Endothelial cell of umbilical vein (primary cell): ENCODE measurements around the gene ELP4. TPM values are rescaled to one million over a fixed set of nuclear protein-coding genes. Genes with fewer than 3 reads are reported as not detected.

ENCODE experiments used
- BruUV-seq: library from RNA; stranded (reverse); fragments of 400-500 nt; replicated peaks from 2 replicates; lab custom pipeline; 2021; lab: Mats Ljungman, UMichigan
- CTCF ChIA-PET: fragments of 300-600, 350-600 bp; sonication (Branson Sonifier 250); formaldehyde crosslinking; loops from one replicate; lab custom pipeline; 2021; ENCODE audit warnings: antibody characterized with exemption, inconsistent platforms; lab: Charles Lee
- POLR2A ChIA-PET: fragments of 300-600, 350-600 bp; sonication (Branson Sonifier 250); formaldehyde crosslinking; loops from one replicate; lab custom pipeline; 2021; ENCODE audit warnings: antibody characterized with exemption, inconsistent platforms; lab: Charles Lee
- DNase-seq: peaks from one replicate; pipeline ENCODE4 v3.0.0-alpha.2; 2011; ENCODE audit warnings: low read depth, low spot score
- FAIRE-seq: peaks from 2 replicates; lab custom pipeline; 2011; peaks lifted over from hg19 to GRCh38; lab: Jason Lieb, UNC
- H2AFZ ChIP-seq: 2 replicates; pipeline ENCODE4 v1.6.0; 2012; ENCODE audit warnings: low read depth, low read length, control low read depth, inconsistent platforms
- H3K27ac ChIP-seq: 2 replicates; pipeline ENCODE4 v1.5.1; 2011; ENCODE audit warnings: low read depth, mild to moderate bottlenecking, control low read depth, low read length, moderate library complexity; ENCODE audit not compliant: insufficient read depth
- H3K27me3 ChIP-seq, 2 experiments: 2 replicates each; pipeline versions ENCODE4 v1.6.0 to v1.6.1; 2011; ENCODE audit warnings: low read length in 2 of 2, mixed read lengths in 1 of 2; ENCODE audit not compliant: control insufficient read depth in 2 of 2, insufficient read depth in 2 of 2
- H3K36me3 ChIP-seq, 2 experiments: 2 replicates in 1 of 2; 3 replicates in 1 of 2; pipeline ENCODE4 v1.5.1; 2011; ENCODE audit warnings: low read length in 2 of 2, mild to moderate bottlenecking in 1 of 2, moderate library complexity in 1 of 2; ENCODE audit not compliant: control insufficient read depth in 2 of 2, insufficient read depth in 2 of 2; ENCODE audit errors: extremely low read depth in 1 of 2
- H3K4me1 ChIP-seq: 3 replicates; pipeline ENCODE4 v1.5.1; 2011; ENCODE audit warnings: mild to moderate bottlenecking, low read length; ENCODE audit not compliant: control insufficient read depth, insufficient read depth; ENCODE audit errors: extremely low read depth
- H3K4me2 ChIP-seq: 2 replicates; pipeline ENCODE4 v1.6.1; 2011; ENCODE audit warnings: low read length, control low read depth, mixed read lengths; ENCODE audit not compliant: insufficient read depth
- H3K4me3 ChIP-seq, 3 experiments: fragments of 200-600 bp in 1 of 3; sonication (generic), shearing (Covaris generic) in 1 of 3; replicated peaks in 1 of 3; 2 replicates each; pipeline ENCODE4 v1.5.1; 2011 to 2016; ENCODE audit warnings: control low read depth in 3 of 3, low read length in 3 of 3, mild to moderate bottlenecking in 2 of 3, inconsistent platforms in 1 of 3, low read depth in 1 of 3, moderate library complexity in 1 of 3; ENCODE audit not compliant: insufficient read depth in 1 of 3
- H3K79me2 ChIP-seq: 2 replicates; pipeline ENCODE4 v1.6.0; 2012; ENCODE audit warnings: low read length, inconsistent platforms; ENCODE audit not compliant: control insufficient read depth, insufficient read depth
- H3K9ac ChIP-seq: replicated peaks from 2 replicates; pipeline ENCODE3; 2011; ENCODE audit warnings: low read length, control low read depth; ENCODE audit not compliant: insufficient read depth; ENCODE audit errors: extremely low read depth
- H3K9me1 ChIP-seq: replicated peaks from 3 replicates; pipeline ENCODE4 v1.6.0; 2011; ENCODE audit warnings: mild to moderate bottlenecking, low read length; ENCODE audit not compliant: control insufficient read depth, insufficient read depth; ENCODE audit errors: extremely low read depth
- H3K9me3 ChIP-seq: replicated peaks from 2 replicates; pipeline ENCODE4 v1.5.1; 2012; ENCODE audit warnings: low read length, inconsistent platforms; ENCODE audit not compliant: control insufficient read depth, insufficient read depth
- H4K20me1 ChIP-seq: replicated peaks from 2 replicates; pipeline ENCODE3; 2011; ENCODE audit warnings: mild to moderate bottlenecking, low read length; ENCODE audit not compliant: control insufficient read depth, insufficient read depth; ENCODE audit errors: extremely low read depth
- CTCF ChIP-seq, 2 donors: IDR thresholded peaks; 1 replicate in 1 of 2; 2 replicates in 1 of 2; pipeline ENCODE4 v1.5.1; 2011; ENCODE audit warnings: low read length in 2 of 2, mild to moderate bottlenecking in 2 of 2, moderate library complexity in 2 of 2, control low read depth in 1 of 2, inconsistent platforms in 1 of 2, low read depth in 1 of 2; ENCODE audit not compliant: insufficient read depth in 1 of 2; ENCODE audit errors: extremely low read depth in 1 of 2
- EZH2 ChIP-seq: IDR thresholded peaks from 2 replicates; pipeline ENCODE4 v1.6.1; 2012; ENCODE audit warnings: borderline replicate concordance, low read depth, mild to moderate bottlenecking, moderate library complexity, low read length, inconsistent platforms; ENCODE audit not compliant: severe bottlenecking
- GATA2 ChIP-seq: IDR thresholded peaks from 2 replicates; pipeline ENCODE4 v1.7.0; 2011; ENCODE audit warnings: low read depth, mild to moderate bottlenecking, moderate library complexity, mixed read lengths, low read length; ENCODE audit not compliant: insufficient read length, insufficient read depth
- JUN ChIP-seq: IDR thresholded peaks from 2 replicates; pipeline ENCODE4 v1.6.1; 2011; ENCODE audit warnings: borderline replicate concordance, low read depth; ENCODE audit not compliant: insufficient read length, insufficient read depth
- MAX ChIP-seq: IDR thresholded peaks from 2 replicates; pipeline ENCODE4 v1.6.1; 2011; ENCODE audit not compliant: insufficient read depth, insufficient read length
- dilution Hi-C: fragments of 300-500 bp; cut with MboI; formaldehyde crosslinking; loops from one replicate; pipeline ENCODE4 v1.15.0; 2019; ENCODE audit warnings: low sequenced_read_pairs; ENCODE audit not compliant: extremely low pct_ligation_motif_present
- intact Hi-C: fragments of 100-400 bp; cut with micrococcal nuclease; formaldehyde crosslinking; loops from one replicate; pipeline ENCODE4 v1.10.0; 2022
- polyA plus RNA-seq, 4 experiments: library from polyadenylated mRNA; depleted of rRNA in 3 of 4; stranded (reverse) in 3 of 4; unstranded in 1 of 4; fragments of >200 nt; gene quantifications; 2 replicates each; pipeline versions ENCODE4 v1.2.1 to v1.2.3, GENCODE V29; 2011 to 2012; ENCODE audit warnings: missing spikeins in 1 of 4
- total RNA-seq: library from RNA; stranded (reverse); gene quantifications from 2 replicates; pipeline ENCODE4 v1.2.3, GENCODE V29; 2021

Gene ELP4
- total and polyA plus RNA-seq, 2 donors (not counting 3 experiments of a cell fraction or from before 2014, with no cell fraction given), result 11.6 to 16.3 TPM

GRCh38 chr11:31780480-31780971 lies 271.0 kb downstream of the ELP4 start:
- Histone ChIP-seq H3K79me2 (no peaks in the 10 kb centered on the region), H4K20me1 (no peaks in the 10 kb centered on the region), H3K27me3 (no peaks in the 10 kb centered on the region), H3K36me3 (no peaks in the 10 kb centered on the region), H3K9me1 (no peaks in the 10 kb centered on the region), H3K9me3 (no peaks in the 10 kb centered on the region), H3K4me2 (no peak overlapping the region), H3K27ac (no peak overlapping the region), H3K4me3 (no peak overlapping the region), H2AFZ (no peak overlapping the region), H3K9ac (no peak overlapping the region), H3K4me1 (no peaks in the 10 kb centered on the region)
- no peak for DNase-seq
- BruUV-seq, result no TSS peak
- no peak for FAIRE-seq
- dilution Hi-C loops (no loop called here), intact Hi-C loops (no loop called here)
- ChIA-PET CTCF (interaction anchor here (0.9 kb wide), 1 partner anchor 12 kb away, joined by 3 read pairs; no protein-coding TSS in a partner anchor), POLR2A (no interaction called here)
- no peak for TF ChIP-seq JUN
- no peak for TF ChIP-seq MAX

- no peaks in the 10 kb centered on the region for H3K9me3 ChIP-seq
- dilution Hi-C loops, result no loop called here
- CTCF ChIA-PET, result no interaction called here
- FAIRE-seq, result no peak
- no peaks in the 10 kb centered on the region for H3K27me3 ChIP-seq
- intact Hi-C loops, result no loop called here
- no TSS peak for BruUV-seq
- POLR2A ChIA-PET, result no interaction called here
- no peaks in the 10 kb centered on the region for H4K20me1 ChIP-seq
- H2AFZ ChIP-seq, result no peak overlapping the region
- H3K4me2 ChIP-seq, result no peak overlapping the region
- H3K9ac ChIP-seq, result no peak overlapping the region
- H3K27ac ChIP-seq, result no peak overlapping the region
- H3K36me3 ChIP-seq, result no peaks in the 10 kb centered on the region
- DNase-seq, result no peak
- no peak overlapping the region for H3K4me3 ChIP-seq
- H3K9me1 ChIP-seq, result no peaks in the 10 kb centered on the region
- no peaks in the 10 kb centered on the region for H3K4me1 ChIP-seq
- no peak for TF ChIP-seq JUN
- no peak for TF ChIP-seq CTCF (IDR thresholded peaks at IDR 0.05; ENCODE audit: extremely low read depth in 1 of 2, insufficient read depth in 1 of 2, low read depth in 1 of 2, low read length in 2 of 2)
- TF ChIP-seq MAX, result no peak
- TF ChIP-seq EZH2, result no peak
- TF ChIP-seq GATA2, result no peak
- no peaks in the 10 kb centered on the region for H3K79me2 ChIP-seq
Observed at GRCh38 chr11:31782257-31782656, 272.7 kb downstream of the ELP4 start.
